Dedifferentiated amniotic fluid mesenchymal stem cell (primary cell): Measurements from ENCODE around the gene TPPP.
A peak's percentile ranks its signal among the peaks of the same experiment; 100 is the strongest.

Experiments used
- DNase-seq: peaks from one replicate; pipeline ENCODE4 v3.0.0-alpha.2; 2016; ENCODE audit errors: extremely low spot score

The TPPP gene

GRCh38 chr5:624951-625230 is 68.3 kb downstream of the TPPP start:
- no peak for DNase-seq

- DNase-seq = no peak
Observed at GRCh38 chr5:624118-624950, 68.8 kb downstream of the TPPP start.

GRCh38 chr5:623531-623930 is 69.6 kb downstream of the TPPP start:
- DNase-seq = no peak

- DNase-seq = no peak
Observed at GRCh38 chr5:622946-623522, 70.1 kb downstream of the TPPP start.

GRCh38 chr5:622359-622758 is 70.8 kb downstream of the TPPP start:
- no peak for DNase-seq

GRCh38 chr5:621341-621761 is 71.8 kb downstream of the TPPP start:
- DNase-seq = no peak

GRCh38 chr5:620586-621180 is 72.5 kb downstream of the TPPP start:
- no peak for DNase-seq

- DNase-seq = no peak
Observed at GRCh38 chr5:620152-620551, 73.0 kb downstream of the TPPP start.

GRCh38 chr5:619444-619843 is 73.7 kb downstream of the TPPP start:
- no peak for DNase-seq

- DNase-seq = no peak
Observed at GRCh38 chr5:618450-618849, 74.7 kb downstream of the TPPP start.

GRCh38 chr5:617896-618295 is 75.3 kb downstream of the TPPP start:
- no peak for DNase-seq

- DNase-seq = no peak
Observed at GRCh38 chr5:616484-617039, 76.6 kb downstream of the TPPP start.

GRCh38 chr5:612498-613424 is 80.4 kb downstream of the TPPP start:
- no peak for DNase-seq

- peak; percentile 80 for DNase-seq
Observed at GRCh38 chr5:611731-612486, 81.2 kb downstream of the TPPP start, which contains the start of gene CEP72. Gene CEP72, plus strand, starts transcription at chr5:612340. Its CDS starts 22 bp downstream, at chr5:612362.

GRCh38 chr5:610744-611730 is 82.1 kb downstream of the TPPP start:
- no peak for DNase-seq

GRCh38 chr5:610011-610743 is 83.0 kb downstream of the TPPP start:
- DNase-seq = no peak
